Stomach (tissue), 4 donors: ENCODE results near the gene MRPS15.

Experiments used
- POLR2AphosphoS5 ChIP-seq, 3 donors: sonication (generic); formaldehyde crosslinking; IDR thresholded peaks; one replicate each; pipeline ENCODE4 v1.6.1; 2016; ENCODE audit warnings: antibody characterized with exemption in 3 of 3
- TF ChIP-seq, protein P1 (sequence below), 7 experiments: fragments of 450-650 bp in 4 of 7; fragments of 200-600 bp in 3 of 7; sonication (generic) in 3 of 7; IDR thresholded peaks; one replicate each; pipeline ENCODE4 v1.5.1; 2016 to 2019; ENCODE audit warnings: antibody characterized with exemption in 7 of 7, control low read depth in 2 of 7, mild to moderate bottlenecking in 1 of 7

- TF ChIP-seq, protein P1, sequence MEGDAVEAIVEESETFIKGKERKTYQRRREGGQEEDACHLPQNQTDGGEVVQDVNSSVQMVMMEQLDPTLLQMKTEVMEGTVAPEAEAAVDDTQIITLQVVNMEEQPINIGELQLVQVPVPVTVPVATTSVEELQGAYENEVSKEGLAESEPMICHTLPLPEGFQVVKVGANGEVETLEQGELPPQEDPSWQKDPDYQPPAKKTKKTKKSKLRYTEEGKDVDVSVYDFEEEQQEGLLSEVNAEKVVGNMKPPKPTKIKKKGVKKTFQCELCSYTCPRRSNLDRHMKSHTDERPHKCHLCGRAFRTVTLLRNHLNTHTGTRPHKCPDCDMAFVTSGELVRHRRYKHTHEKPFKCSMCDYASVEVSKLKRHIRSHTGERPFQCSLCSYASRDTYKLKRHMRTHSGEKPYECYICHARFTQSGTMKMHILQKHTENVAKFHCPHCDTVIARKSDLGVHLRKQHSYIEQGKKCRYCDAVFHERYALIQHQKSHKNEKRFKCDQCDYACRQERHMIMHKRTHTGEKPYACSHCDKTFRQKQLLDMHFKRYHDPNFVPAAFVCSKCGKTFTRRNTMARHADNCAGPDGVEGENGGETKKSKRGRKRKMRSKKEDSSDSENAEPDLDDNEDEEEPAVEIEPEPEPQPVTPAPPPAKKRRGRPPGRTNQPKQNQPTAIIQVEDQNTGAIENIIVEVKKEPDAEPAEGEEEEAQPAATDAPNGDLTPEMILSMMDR (IDR thresholded peaks at IDR 0.05) = no peak
- TF ChIP-seq POLR2AphosphoS5 (IDR thresholded peaks at IDR 0.05) = no peak
These were observed 49.8 kb downstream of the MRPS15 start for GRCh38 chr1:36414384-36414783.
